VCaP (cell line): ENCODE data around the gene CAPRIN2.

Source experiments
- H3K27ac ChIP-seq: fragments of 450-650 bp; 2 replicates; pipeline ENCODE4 v1.5.1; 2017
- TF ChIP-seq, protein P1 (sequence below): fragments of 450-650 bp; conservative IDR thresholded peaks from 2 replicates; pipeline ENCODE4 v1.5.1; 2017; ENCODE audit warnings: mild to moderate bottlenecking, moderate library complexity

CAPRIN2 gene

DNA sequence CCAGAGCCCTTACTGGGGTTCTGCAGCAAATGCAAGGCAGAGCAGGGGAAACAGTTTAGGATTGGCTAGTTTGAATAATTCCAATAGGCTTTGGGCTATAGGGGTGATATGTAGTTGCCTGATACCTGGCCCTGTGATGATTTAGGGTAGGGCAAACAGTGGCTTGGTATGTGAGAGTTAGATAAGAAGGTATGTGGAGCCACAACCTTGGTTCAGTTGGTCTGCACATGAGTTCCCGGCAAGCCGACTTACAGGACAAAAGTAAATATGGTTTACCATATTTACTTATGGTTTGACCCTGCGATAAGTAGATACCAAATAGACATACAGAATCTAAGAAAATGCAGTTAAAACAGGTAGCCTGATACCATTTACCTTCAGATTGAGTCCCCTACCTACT lies 8.3 kb upstream of the CAPRIN2 start:
- TF ChIP-seq, protein P1, sequence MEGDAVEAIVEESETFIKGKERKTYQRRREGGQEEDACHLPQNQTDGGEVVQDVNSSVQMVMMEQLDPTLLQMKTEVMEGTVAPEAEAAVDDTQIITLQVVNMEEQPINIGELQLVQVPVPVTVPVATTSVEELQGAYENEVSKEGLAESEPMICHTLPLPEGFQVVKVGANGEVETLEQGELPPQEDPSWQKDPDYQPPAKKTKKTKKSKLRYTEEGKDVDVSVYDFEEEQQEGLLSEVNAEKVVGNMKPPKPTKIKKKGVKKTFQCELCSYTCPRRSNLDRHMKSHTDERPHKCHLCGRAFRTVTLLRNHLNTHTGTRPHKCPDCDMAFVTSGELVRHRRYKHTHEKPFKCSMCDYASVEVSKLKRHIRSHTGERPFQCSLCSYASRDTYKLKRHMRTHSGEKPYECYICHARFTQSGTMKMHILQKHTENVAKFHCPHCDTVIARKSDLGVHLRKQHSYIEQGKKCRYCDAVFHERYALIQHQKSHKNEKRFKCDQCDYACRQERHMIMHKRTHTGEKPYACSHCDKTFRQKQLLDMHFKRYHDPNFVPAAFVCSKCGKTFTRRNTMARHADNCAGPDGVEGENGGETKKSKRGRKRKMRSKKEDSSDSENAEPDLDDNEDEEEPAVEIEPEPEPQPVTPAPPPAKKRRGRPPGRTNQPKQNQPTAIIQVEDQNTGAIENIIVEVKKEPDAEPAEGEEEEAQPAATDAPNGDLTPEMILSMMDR = no peak
- peak overlapping the region; percentile 96 for H3K27ac ChIP-seq

DNA sequence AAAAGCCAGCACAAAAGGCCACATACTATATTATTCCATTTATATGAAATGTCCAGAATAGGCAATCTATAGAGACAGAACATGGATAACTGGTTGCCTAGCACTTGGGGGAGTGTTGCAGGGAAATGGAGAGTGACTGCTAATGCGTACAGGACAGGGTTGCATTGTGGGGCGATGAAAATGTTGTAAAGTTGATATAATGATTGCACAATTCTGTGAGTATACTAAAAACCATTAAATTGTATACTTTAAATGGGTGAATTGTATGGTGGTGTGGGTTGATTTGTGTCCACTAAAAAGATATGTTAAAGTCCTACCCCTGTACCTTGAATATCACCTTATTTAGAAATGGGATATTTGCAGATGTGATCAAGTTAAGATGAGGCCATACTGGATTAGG lies 7.0 kb upstream of the CAPRIN2 start:
- H3K27ac ChIP-seq = peak overlapping the region; percentile 96
- TF ChIP-seq, protein P1 = no peak

DNA sequence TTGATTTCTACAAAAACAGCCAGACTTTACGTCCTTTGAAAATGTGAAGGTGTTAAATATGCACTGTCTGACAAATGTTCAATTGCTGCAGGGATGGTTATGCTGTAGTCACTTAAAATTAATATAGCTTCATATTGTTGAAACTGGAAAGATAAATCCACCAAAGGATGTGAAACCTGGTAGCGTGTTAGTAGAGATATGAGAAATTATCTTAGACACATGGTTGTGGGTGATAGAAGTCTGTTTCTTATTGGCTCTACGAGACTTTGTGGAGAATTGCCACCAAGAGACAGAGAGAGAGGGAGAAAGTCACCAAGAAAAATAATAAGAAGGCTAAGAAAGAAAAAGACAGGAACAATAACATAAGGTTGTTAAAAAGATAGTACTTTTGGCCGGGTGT lies 2.6 kb upstream of the CAPRIN2 start:
- no peak overlapping the region for H3K27ac ChIP-seq
- TF ChIP-seq, protein P1 = no peak

DNA sequence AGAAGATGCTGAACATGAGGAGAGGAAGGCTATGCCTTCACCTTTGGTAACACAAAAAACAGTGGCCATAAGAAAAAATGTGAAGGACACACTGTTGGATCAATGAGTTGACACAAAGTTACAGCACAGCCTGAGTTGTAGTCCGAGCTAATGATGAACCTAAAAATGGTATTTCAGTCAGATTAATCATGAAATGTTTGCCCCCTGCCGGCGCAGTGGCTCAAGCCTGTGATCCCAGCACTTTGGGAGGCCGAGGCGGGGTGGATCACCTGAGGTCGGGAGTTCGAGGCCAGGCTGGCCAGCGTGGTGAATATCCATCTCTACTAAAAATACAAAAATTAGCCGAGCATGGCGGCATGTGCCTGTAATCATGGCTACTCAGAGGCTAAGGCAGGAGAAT lies 1.3 kb upstream of the CAPRIN2 start:
- H3K27ac ChIP-seq = peak overlapping the region; percentile 92
- TF ChIP-seq, protein P1 = no peak

DNA sequence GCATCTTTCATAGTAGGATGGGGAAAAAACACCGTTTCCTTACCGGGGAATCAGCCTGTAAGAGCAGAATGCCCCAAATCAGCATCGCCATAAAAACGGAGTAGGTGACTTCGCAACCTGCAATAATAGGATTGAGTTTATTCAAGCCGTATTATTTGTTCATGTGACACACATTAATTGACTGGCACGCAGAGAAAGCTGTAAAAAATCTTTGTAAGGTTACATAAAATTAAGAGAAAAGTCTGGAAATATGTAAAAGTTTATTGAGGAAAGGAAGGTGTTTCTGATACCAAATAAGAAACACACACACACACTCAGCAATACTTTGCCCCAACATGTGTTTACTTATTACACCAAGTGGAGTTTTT lies 628 bp upstream of the CAPRIN2 start:
- TF ChIP-seq, protein P1 = no peak
- peak overlapping the region; percentile 92 for H3K27ac ChIP-seq

DNA sequence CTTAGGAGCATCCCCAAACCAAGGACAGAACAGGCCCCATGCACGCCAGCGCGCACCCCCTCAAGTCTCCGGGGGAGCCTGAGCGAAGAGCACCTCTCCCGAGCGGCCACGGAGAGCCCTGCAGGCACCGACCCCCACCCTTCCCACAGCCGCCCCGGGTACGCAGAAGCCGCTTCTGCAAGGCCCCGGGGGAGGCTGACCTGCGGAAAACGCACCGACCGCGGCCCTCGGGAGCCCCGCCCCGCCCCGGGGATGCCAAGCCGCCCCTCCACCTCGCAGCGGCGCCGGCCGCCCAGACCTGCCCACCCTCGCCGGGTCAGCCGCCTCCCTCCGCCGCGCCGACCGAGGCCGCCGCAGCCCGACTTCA lies 385 bp downstream of the CAPRIN2 start:
- peak overlapping the region; percentile 92 for H3K27ac ChIP-seq
- TF ChIP-seq, protein P1 = no peak

DNA sequence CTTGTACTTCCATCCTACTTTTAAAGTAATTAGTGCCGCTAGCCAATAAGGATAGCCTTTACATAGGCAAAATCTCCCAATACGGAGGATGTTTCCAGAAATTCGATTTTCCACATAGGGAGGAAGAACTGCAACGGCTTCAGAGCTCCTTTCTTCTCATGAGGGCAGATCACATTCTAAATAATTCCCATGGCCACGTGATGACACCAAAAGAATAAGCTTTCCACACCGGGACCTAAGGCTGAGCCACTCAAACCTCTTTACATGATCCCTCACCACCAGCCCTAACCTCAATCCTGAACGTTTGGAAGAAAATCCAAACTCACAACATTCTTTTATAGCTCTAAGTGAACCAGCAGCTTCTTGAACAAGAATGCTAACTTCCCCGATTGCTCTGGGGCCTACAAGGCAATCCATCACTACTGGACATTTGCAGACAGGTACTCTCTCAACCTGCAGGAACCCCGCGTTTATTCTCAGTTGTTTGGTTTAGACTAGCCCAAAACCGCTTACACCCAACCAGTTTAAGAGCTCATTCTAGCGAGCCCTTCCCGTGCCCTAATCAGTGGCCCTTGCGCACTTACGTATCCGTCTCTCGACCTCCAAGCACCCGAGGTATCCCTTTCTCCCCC lies 884 bp downstream of the CAPRIN2 start:
- peak overlapping the region; percentile 92 for H3K27ac ChIP-seq
- TF ChIP-seq, protein P1 = no peak

DNA sequence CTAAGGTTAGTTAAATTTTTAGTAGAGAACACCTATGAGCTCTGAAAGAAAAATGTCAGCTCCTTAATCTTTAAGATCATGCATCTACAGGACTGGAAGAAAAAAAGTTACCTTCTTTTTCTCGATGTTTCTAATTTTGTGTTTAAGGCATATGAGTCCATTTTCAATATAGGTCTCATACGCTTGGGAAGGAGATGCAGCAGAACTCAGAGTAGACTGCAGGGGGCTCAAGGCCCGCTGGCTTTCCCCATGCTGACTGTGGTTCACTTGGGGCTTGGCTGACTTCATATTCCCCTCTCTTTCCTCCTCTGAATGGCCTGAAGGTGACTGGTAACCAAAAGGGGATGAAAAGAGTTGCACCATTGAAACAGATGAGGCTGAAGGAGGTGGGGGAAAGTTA lies 1.5 kb downstream of the CAPRIN2 start:
- TF ChIP-seq, protein P1 = peak; percentile 57
- H3K27ac ChIP-seq = peak overlapping the region; percentile 92
